ENCODE data around the gene ZNF254. TPM values are rescaled to one million over a fixed set of nuclear protein-coding genes. Genes with fewer than 3 reads are reported as not detected.

Gene ZNF254
- polyA plus RNA-seq, 1 donor from 2014 or later, result 49.1 TPM

GRCh38 chr19:24049537-24049936 lies 37.5 kb upstream of the ZNF254 start:
- TF ChIP-seq TAF1 (IDR thresholded peaks at IDR 0.05; ENCODE audit: low read depth) (no peak), EZH2 (IDR thresholded peaks at IDR 0.05; ENCODE audit: borderline replicate concordance, insufficient read depth, low read length, poor library complexity, severe bottlenecking) (no peak), MXI1 (conservative IDR thresholded peaks at IDR 0.05; ENCODE audit: poor library complexity, severe bottlenecking) (no peak), SMC3 (conservative IDR thresholded peaks at IDR 0.05; ENCODE audit: poor library complexity) (no peak), CTCF (IDR thresholded peaks at IDR 0.05; ENCODE audit: poor library complexity, severe bottlenecking) (no peak), EP300 (conservative IDR thresholded peaks at IDR 0.05; ENCODE audit: poor library complexity, severe bottlenecking) (no peak), REST (IDR thresholded peaks at IDR 0.05; ENCODE audit: borderline replicate concordance) (no peak), POLR2AphosphoS5 (IDR thresholded peaks at IDR 0.05) (no peak), RAD21 (conservative IDR thresholded peaks at IDR 0.05) (no peak)
- H3K9ac ChIP-seq (ENCODE audit: low read length), result no peak overlapping the region
- no peaks in the 10 kb centered on the region for H3K27me3 ChIP-seq (ENCODE audit: insufficient read depth, low read depth, low read length)
- H3K27ac ChIP-seq (ENCODE audit: low read length), result no peak overlapping the region
- no peaks in the 10 kb centered on the region for H3K79me2 ChIP-seq (replicated peaks; ENCODE audit: insufficient read depth, low read length)
- H3K4me3 ChIP-seq (ENCODE audit: low read length), result no peak overlapping the region
- no peaks in the 10 kb centered on the region for H3F3A ChIP-seq (ENCODE audit: insufficient read depth, low read length, poor library complexity, severe bottlenecking)
- H3K9me3 ChIP-seq (ENCODE audit: low read length), result no peaks in the 10 kb centered on the region
- H3K4me2 ChIP-seq (ENCODE audit: low read length), result no peak overlapping the region
- no peaks in the 10 kb centered on the region for H3K9me2 ChIP-seq (ENCODE audit: insufficient read depth, low read length)
- no peak overlapping the region for H2AFZ ChIP-seq (ENCODE audit: low read depth, low read length)
- H4K20me1 ChIP-seq (ENCODE audit: insufficient read depth), result no peaks in the 10 kb centered on the region
- H3K36me3 ChIP-seq (ENCODE audit: insufficient read depth, low read length), result peaks cover 16% of the 10 kb centered on the region

- no peaks in the 10 kb centered on the region for H3K27me3 ChIP-seq (ENCODE audit: insufficient read depth, low read depth, low read length)
- H3K9ac ChIP-seq (ENCODE audit: low read length), result no peak overlapping the region
- H3K9me2 ChIP-seq (ENCODE audit: insufficient read depth, low read length), result no peaks in the 10 kb centered on the region
- H3K4me2 ChIP-seq (ENCODE audit: low read length), result no peak overlapping the region
- no peak for TF ChIP-seq REST (IDR thresholded peaks at IDR 0.05; ENCODE audit: borderline replicate concordance)
- TF ChIP-seq RAD21 (conservative IDR thresholded peaks at IDR 0.05), result no peak
- TF ChIP-seq MXI1 (conservative IDR thresholded peaks at IDR 0.05; ENCODE audit: poor library complexity, severe bottlenecking), result no peak
- TF ChIP-seq CTCF (IDR thresholded peaks at IDR 0.05; ENCODE audit: poor library complexity, severe bottlenecking), result no peak
- TF ChIP-seq POLR2AphosphoS5 (IDR thresholded peaks at IDR 0.05), result no peak
- no peak for TF ChIP-seq SMC3 (conservative IDR thresholded peaks at IDR 0.05; ENCODE audit: poor library complexity)
- TF ChIP-seq TAF1 (IDR thresholded peaks at IDR 0.05; ENCODE audit: low read depth), result no peak
- TF ChIP-seq EZH2 (IDR thresholded peaks at IDR 0.05; ENCODE audit: borderline replicate concordance, insufficient read depth, low read length, poor library complexity, severe bottlenecking), result no peak
- no peak for TF ChIP-seq EP300 (conservative IDR thresholded peaks at IDR 0.05; ENCODE audit: poor library complexity, severe bottlenecking)
- H3K36me3 ChIP-seq (ENCODE audit: insufficient read depth, low read length), result peaks cover 16% of the 10 kb centered on the region
- no peaks in the 10 kb centered on the region for H3F3A ChIP-seq (ENCODE audit: insufficient read depth, low read length, poor library complexity, severe bottlenecking)
- no peaks in the 10 kb centered on the region for H4K20me1 ChIP-seq (ENCODE audit: insufficient read depth)
- H3K9me3 ChIP-seq (ENCODE audit: low read length), result no peaks in the 10 kb centered on the region
- no peak overlapping the region for H3K27ac ChIP-seq (ENCODE audit: low read length)
- H3K79me2 ChIP-seq (replicated peaks; ENCODE audit: insufficient read depth, low read length), result no peaks in the 10 kb centered on the region
- no peak overlapping the region for H3K4me3 ChIP-seq (ENCODE audit: low read length)
- H2AFZ ChIP-seq (ENCODE audit: low read depth, low read length), result no peak overlapping the region
Observed at GRCh38 chr19:24051516-24051915, 35.5 kb upstream of the ZNF254 start.

Measured in neural cell (in vitro differentiated cells).